Smooth muscle cell of the brain vasculature (primary cell): ENCODE data around the gene WARS2.

Source experiments
- DNase-seq: peaks from one replicate; pipeline ENCODE4 v3.0.0-alpha.2; 2012; ENCODE audit warnings: low read depth, low spot score

Gene WARS2

GRCh38 chr1:119027759-119028158 is 112.7 kb downstream of the WARS2 start:
- DNase-seq, result no peak

GRCh38 chr1:119026956-119027355 is 113.5 kb downstream of the WARS2 start:
- DNase-seq, result no peak

- DNase-seq, result no peak
These were observed 124.9 kb downstream of the WARS2 start for GRCh38 chr1:119015547-119015946.

GRCh38 chr1:119012383-119012782 is 128.1 kb downstream of the WARS2 start:
- no peak for DNase-seq

GRCh38 chr1:119011706-119012105 is 128.7 kb downstream of the WARS2 start:
- DNase-seq, result no peak

GRCh38 chr1:119011116-119011515 is 129.3 kb downstream of the WARS2 start:
- DNase-seq, result no peak

- no peak for DNase-seq
These were observed 130.3 kb downstream of the WARS2 start for GRCh38 chr1:119010201-119010600.

GRCh38 chr1:119009312-119009655 is 131.2 kb downstream of the WARS2 start:
- no peak for DNase-seq

GRCh38 chr1:119008483-119009311 is 131.8 kb downstream of the WARS2 start:
- DNase-seq, result no peak

- no peak for DNase-seq
These were observed 132.6 kb downstream of the WARS2 start for GRCh38 chr1:119007670-119008482.

GRCh38 chr1:119007339-119007669 is 133.1 kb downstream of the WARS2 start:
- DNase-seq, result no peak

GRCh38 chr1:119006406-119007279 is 133.8 kb downstream of the WARS2 start:
- no peak for DNase-seq

GRCh38 chr1:119005724-119006405 is 134.6 kb downstream of the WARS2 start:
- no peak for DNase-seq

- no peak for DNase-seq
These were observed 135.7 kb downstream of the WARS2 start for GRCh38 chr1:119004781-119005180.

- DNase-seq, result no peak
These were observed 136.3 kb downstream of the WARS2 start for GRCh38 chr1:119004129-119004527.

GRCh38 chr1:119003413-119004128 is 136.9 kb downstream of the WARS2 start:
- no peak for DNase-seq

- DNase-seq, result no peak
These were observed 138.3 kb downstream of the WARS2 start for GRCh38 chr1:119002028-119002686.

GRCh38 chr1:119001181-119002027 is 139.0 kb downstream of the WARS2 start:
- no peak for DNase-seq
